ENCODE results near the gene ZNF248.

DNA sequence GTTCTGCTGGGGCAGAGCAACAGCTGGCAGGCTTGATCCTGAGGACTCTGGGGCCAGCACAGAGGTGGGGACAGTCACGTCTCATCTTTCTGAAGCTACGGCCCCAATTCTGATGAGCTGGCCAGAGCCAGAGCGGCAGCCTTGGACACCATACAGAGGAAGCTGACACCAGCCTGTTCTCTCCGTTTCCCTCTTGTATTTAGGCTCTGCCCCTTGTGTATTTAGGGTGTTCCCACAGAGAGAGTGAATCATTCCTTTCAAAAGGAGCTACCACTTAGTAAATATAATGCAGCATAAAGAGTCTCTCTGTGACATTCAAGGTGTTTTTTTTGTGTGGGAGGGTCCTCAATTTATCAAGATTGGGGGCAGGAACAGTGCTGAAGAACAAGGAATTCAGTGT lies 109.2 kb downstream of the ZNF248 start:
- TF ChIP-seq ARNTL (CRISPR knock-in tag; IDR thresholded peaks at IDR 0.05; ENCODE audit: borderline replicate concordance, low read depth) (no peak), ZFP30 (CRISPR knock-in tag; IDR thresholded peaks at IDR 0.05) (no peak), ZNF565 (CRISPR knock-in tag; conservative IDR thresholded peaks at IDR 0.05; ENCODE audit: low read depth) (no peak), RARB (CRISPR knock-in tag; IDR thresholded peaks at IDR 0.05) (no peak), CSDC2 (CRISPR knock-in tag; IDR thresholded peaks at IDR 0.05) (no peak), OSR1 (CRISPR knock-in tag; IDR thresholded peaks at IDR 0.05) (no peak), ZNF8 (CRISPR knock-in tag; IDR thresholded peaks at IDR 0.05) (no peak)
- TF ChIP-seq, protein P1, sequence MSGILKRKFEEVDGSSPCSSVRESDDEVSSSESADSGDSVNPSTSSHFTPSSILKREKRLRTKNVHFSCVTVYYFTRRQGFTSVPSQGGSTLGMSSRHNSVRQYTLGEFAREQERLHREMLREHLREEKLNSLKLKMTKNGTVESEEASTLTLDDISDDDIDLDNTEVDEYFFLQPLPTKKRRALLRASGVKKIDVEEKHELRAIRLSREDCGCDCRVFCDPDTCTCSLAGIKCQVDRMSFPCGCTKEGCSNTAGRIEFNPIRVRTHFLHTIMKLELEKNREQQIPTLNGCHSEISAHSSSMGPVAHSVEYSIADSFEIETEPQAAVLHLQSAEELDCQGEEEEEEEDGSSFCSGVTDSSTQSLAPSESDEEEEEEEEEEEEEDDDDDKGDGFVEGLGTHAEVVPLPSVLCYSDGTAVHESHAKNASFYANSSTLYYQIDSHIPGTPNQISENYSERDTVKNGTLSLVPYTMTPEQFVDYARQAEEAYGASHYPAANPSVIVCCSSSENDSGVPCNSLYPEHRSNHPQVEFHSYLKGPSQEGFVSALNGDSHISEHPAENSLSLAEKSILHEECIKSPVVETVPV (CRISPR knock-in tag; IDR thresholded peaks at IDR 0.05): no peak
